ENCODE results near the gene NELL1.
"Not testable (repeated sequence)": the region's sequence is repeated elsewhere in the genome, so short reads cannot be mapped to it uniquely, and the experiment has no call there.

NELL1 gene

DNA sequence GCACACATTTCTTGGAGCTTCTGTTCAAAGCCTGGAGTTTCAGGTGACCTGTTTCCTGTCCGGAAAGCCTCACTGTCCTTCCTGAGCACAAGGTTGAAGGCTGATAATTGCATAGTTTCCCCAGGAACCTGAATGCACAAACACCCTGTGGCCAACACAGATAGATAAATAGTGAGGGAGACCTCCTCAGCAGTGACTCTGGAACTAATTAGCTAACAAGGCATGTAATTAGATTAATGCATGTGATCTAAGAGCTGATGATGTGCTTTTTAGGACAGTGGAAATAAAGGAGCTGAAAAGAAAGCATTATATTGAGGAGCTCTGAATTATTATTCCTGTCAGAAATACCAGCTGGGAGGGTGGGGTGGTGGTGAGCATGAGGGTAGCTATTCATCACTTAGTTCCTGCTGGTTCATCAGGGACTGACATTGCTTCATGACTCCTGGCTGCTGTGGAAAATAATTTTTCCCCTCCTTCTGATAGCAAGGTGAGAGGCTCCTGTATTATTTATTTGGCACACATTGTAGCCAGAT lies 101.1 kb downstream of the NELL1 start:
- DNase-seq (ENCODE audit: low read depth in 2 of 2) = no peak

DNA sequence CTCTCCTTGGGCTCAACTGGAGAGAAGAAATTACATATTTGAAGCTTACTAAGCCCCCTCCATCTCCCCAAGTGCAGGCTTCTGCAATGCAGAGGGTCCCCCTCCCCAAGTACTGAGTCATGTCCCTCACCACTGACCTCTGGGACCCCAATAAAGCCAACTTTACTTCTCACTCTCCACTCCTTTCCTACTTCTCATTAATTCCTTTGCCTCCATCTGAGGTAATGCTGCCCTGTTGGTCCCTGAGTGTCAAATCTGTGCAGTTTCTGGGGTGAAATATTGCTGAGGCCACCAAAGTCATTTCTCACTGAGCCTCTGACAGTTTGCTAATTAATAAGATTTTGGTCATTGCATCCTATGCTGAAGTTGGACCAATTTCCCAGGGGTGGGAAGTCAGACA lies 101.6 kb downstream of the NELL1 start:
- no peak for DNase-seq (ENCODE audit: low read depth in 2 of 2)

DNA sequence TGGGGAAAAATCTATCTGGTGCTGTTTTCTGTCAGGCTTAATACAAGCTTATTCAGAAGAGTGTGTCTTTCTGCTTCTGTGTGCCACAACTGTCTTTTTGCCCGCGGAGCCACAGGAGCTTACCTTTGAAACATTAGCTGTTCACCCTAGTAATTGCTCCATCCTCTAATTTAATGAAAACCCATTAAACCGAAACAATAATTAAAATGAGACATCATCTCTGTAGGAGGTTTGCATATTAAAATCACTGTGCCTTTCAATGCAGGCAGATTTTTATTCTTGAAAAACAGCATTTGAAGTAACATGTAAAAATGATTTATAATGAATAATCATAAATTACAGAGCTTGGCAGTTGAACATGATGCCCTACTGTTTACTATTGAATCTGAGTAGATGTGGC lies 102.3 kb downstream of the NELL1 start:
- no peak for DNase-seq (ENCODE audit: low read depth in 2 of 2)

DNA sequence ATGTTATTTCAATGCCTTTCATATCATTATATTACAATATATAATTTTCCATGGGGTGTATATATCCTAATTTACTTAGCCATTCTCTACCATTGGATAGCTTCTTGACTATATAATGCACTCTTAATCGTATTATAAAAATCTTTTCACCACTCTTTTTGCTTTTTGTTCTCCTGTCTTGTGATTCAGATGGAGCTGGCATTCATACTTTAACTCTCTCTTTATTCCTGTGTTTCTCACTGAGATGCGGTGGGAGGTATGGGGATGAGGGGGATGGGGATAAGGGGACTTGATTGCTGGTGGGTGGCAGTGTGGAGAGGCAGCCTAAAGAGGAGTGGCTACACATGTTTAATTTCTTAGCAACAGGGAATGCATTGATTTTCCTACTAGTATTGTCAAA lies 105.9 kb downstream of the NELL1 start:
- DNase-seq (ENCODE audit: low read depth in 2 of 2) = no peak

- DNase-seq (ENCODE audit: low read depth in 2 of 2) = no peak
Measured at GRCh38 chr11:20782775-20783174, 113.4 kb downstream of the NELL1 start.

- DNase-seq (ENCODE audit: low read depth in 2 of 2) = no peak
Measured at GRCh38 chr11:20783220-20783619, 113.8 kb downstream of the NELL1 start.

DNA sequence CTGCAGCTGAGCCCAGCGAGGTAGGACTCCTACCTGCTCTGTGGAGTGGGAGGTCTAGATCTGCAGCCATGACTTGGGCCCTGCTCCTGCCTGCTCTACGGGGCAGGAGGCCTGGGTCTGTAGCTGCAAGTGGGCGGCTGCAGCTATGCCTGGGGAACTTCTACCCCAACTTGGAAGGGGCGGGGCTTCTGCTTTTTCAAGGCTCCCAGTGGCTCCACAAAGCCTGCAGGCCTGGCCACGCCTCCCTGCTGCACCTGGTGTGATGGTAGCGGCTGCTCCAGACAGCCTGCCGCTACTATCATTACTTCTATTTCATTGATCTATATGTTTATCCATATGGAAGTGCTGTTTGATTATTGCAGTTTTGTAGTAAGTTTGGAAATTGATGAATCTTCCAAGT lies 121.2 kb downstream of the NELL1 start:
- no peak for DNase-seq (ENCODE audit: low read depth in 2 of 2)

- DNase-seq (ENCODE audit: low read depth in 2 of 2) = no peak
Measured at GRCh38 chr11:20795005-20795404, 125.6 kb downstream of the NELL1 start.

GRCh38 chr11:20808328-20808727 lies 138.9 kb downstream of the NELL1 start:
- DNase-seq (ENCODE audit: low read depth in 2 of 2) = no peak

DNA sequence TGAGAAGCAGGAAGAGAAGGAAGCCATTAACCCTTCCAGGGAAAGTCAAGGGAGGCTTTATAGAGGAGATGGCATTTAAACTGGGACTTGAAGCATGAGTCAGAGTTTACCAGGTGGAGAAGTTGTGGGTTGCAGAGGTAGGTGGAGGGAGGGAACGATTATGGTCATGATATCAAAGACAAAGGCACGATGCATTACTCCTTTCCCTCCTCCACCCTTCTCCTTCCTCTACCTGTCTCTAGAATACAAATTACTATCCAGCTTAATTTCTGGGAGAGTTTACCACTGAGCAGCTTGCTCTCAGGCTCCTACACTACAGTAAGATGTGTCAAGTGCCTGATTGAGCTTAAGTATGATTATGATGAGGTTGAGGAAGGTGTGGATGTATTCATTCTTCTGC lies 151.7 kb downstream of the NELL1 start:
- no peak for DNase-seq (ENCODE audit: low read depth in 2 of 2)

DNA sequence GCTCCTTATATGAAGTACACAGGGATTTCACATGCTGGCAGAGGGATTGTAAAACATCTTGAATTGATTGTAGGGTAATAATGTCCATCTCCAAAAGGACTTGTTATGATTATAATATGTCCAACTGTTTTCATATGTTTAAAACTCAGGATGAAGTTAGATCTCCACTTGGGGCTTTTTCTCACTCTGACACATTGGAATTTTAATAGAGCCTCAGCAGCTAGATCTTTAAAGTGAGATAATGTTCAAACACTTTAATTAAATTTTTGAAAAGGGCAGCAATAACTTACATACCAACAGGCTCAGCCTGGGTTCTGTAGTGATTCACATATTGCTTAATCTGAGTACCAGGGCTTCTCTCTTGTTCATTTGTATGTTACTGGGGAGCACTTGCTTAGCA lies 152.1 kb downstream of the NELL1 start:
- DNase-seq (ENCODE audit: low read depth in 2 of 2) = no peak

DNA sequence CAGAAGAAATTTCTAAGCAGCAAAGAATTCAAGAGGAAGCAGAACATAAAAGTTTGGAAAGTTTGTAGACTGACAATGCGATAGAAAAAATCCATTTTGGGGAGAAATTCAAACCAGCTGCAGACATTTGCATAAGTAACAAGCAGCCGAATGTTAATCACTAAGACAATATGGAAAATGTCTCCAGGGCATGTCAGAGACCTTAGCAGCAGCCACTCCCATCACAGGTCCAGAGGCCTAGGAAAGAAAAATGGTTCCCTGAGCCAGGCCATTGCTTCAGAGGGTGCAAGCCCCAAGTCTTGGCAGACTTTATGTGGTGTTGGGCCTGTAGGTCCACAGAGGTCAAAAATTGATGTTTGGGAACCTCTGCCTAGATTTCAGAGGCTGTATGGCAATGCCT lies 155.4 kb downstream of the NELL1 start:
- DNase-seq (ENCODE audit: low read depth in 2 of 2) = no peak

DNA sequence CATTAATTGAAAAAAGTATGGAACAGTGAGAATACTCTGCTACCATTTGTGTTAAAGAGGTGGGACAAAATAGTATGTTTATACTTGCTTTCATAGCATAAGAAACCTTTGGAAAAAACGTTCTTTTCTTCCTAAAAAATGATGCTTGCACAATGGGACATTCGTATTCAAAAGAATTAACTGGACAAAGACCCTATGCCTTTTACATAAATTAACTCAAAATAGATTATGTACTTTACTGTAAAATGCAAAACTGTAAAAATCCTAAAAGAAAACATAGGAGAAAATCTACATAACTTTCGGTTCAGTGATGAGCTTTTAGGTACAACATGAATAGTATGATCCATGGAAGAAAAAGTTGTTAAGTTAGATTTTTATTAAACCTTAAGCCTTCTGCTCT lies 166.2 kb downstream of the NELL1 start:
- no peak for DNase-seq (ENCODE audit: low read depth in 2 of 2)

DNA sequence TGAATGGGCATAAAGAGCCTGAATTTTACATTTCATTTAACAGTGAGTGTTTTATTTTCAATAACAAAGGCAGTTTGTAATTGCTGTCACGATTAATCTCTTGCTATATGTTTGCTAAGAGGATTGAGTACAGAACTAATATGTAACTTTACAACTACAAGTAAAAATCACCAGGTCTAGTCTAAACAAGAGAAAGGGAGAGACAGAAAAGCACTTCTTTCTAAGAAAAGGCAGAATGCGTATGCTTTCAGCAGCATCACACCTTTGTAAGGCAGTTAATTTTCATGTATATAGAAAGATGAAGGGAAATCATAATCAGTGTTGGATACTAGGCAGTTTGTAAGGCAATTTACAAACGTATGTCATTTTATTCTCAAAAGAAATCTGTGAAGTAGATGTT lies 169.8 kb downstream of the NELL1 start:
- DNase-seq (ENCODE audit: low read depth in 2 of 2) = no peak

DNA sequence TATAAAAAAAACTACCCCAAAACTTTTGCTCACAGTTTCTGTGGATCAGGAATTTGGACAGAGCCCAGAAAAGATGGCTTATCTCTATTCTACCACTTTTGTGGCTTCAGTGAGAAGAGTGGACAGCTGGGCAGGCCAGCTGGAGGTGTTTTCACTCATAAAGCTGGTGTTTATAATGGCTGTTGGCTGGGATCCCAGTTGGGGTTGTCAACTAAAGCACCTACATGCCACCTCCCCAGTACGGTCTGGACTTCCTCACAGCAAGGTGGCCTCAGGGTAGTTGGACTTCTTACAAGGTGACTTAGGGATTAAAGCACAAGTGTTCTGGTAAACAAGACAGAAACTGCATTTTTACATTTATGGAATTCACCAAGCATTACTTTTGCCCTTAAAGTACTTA lies 171.0 kb downstream of the NELL1 start:
- no peak for DNase-seq (ENCODE audit: low read depth in 2 of 2)

DNA sequence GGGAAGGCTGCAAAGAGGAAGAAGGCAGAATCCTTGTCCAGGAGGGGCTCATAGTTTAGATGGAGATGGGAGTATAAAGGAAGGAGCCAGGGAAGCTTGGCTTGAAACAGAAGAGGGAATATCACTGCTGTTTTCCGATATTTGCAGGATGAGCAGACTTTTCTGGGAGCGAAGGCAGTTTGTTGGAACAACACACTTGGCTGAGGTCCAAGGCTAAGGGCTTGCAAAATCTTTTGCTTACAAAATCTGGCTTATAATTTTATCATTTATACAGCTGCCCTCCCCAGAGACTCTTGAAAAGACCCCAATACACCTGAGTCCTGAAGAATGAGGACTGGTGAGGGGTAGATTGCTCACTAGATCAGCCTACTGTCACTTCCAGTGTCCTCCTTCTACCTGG lies 174.8 kb downstream of the NELL1 start:
- DNase-seq (ENCODE audit: low read depth in 2 of 2) = no peak

DNA sequence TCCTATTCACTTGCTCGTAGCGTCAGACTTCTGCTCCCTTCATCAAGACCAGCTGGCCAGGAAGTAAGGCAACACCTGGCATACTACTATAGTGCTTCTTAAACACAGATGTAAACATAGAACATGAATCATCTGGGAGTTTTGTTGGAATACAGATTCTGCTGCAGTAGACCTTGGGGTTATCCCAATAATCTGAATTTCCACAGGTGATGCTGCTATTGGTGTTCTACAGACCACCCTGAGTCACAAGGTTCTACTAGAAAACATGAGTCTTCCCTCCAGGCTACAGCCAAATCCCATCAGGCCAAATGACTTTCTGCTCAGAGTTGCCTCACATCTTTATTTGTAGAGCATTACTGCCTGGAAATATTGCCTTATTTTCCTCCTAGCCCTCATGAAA lies 175.2 kb downstream of the NELL1 start:
- no peak for DNase-seq (ENCODE audit: low read depth in 2 of 2)

GRCh38 chr11:20854215-20854955 lies 185.0 kb downstream of the NELL1 start:
- no peak for DNase-seq (ENCODE audit: low read depth in 2 of 2)

- DNase-seq (ENCODE audit: low read depth in 2 of 2) = no peak
Measured at GRCh38 chr11:20861322-20861721, 191.9 kb downstream of the NELL1 start.

DNA sequence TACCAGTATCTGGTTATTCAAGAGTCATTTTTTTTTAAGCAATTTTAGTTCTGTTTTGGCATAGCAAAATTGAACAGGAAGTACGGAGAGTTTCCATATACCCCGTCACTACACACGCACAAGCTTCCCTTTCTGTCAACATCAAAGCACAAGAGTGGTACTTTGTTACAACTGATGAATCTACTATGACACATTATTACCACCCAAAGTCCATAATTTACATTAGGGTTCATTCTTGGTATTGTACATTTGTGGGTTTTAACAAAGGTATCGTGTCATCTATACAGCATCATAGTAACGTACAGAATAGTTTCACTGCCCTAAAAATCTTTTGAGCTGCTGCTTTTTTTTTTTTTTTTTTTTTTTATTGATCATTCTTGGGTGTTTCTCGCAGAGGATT lies 192.9 kb downstream of the NELL1 start:
- not testable (repeated sequence) for DNase-seq (ENCODE audit: low read depth in 2 of 2)

GRCh38 chr11:20864628-20865027 lies 195.2 kb downstream of the NELL1 start:
- no peak for DNase-seq (ENCODE audit: low read depth in 2 of 2)

DNA sequence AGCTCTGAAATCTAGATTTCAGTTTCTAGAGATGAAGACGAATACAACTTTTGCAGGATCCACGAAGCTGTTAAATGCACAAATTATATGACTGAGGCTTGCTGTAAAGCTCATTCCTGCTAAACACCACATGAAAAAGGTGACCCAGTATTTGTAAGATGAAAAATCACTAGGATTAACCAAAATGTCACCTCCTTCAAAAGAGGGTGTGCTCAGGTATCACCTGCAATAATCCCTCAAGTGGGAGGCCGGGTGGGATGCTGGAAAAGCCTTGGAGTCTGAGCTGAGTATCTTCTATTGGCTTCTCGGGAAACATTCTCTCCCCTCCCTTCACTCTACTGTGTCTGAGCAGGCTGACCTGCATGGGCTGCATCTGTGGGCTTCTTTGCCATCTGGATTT lies 195.8 kb downstream of the NELL1 start:
- DNase-seq (ENCODE audit: low read depth in 2 of 2) = no peak

GRCh38 chr11:20869123-20869522 lies 199.7 kb downstream of the NELL1 start:
- DNase-seq (ENCODE audit: low read depth in 2 of 2) = no peak

DNA sequence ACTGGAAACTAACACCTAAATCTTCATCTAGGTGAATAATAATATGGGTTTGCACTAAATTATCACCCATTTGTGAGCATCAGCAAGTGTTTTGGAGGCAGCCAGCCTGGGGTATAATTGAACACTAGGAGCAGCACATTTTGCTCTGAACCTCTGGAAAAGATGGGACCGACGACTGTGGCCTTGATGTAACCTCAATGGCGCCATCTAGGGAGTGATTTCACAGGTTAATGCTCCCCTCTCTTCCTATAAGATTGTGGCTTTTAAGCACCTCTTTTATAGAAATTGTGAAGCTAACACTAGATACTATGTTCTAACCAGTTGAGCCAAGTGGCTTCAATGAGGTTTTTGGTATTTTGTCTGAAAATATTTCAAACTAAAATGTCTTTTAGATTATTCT lies 203.7 kb downstream of the NELL1 start:
- no peak for DNase-seq (ENCODE audit: low read depth in 2 of 2)
